B cell (primary cell): Measurements from ENCODE around the gene ATP9B. TPM values are rescaled to one million over a fixed set of nuclear protein-coding genes. Genes with fewer than 3 reads are reported as not detected.
"Not testable (repeated sequence)": the region's sequence is repeated elsewhere in the genome, so short reads cannot be mapped to it uniquely, and the experiment has no call there.

Source experiments
- ATAC-seq: fragments of 200-7000 bp; cut with Tn5 transposase; one replicate; pipeline ENCODE4 v1.10.0; 2021; ENCODE audit warnings: low read depth, mild to moderate bottlenecking, moderate number of reproducible peaks, moderate library complexity
- CTCF ChIA-PET: fragments of 350-600 bp; sonication (Branson Sonifier 250); formaldehyde crosslinking; loops from one replicate; lab custom pipeline; 2021; ENCODE audit warnings: antibody characterized with exemption, inconsistent platforms; lab: Charles Lee
- POLR2A ChIA-PET: fragments of 350-600 bp; sonication (Branson Sonifier 250); formaldehyde crosslinking; loops from one replicate; lab custom pipeline; 2021; ENCODE audit warnings: antibody characterized with exemption; lab: Charles Lee
- DNase-seq: peaks from one replicate; pipeline ENCODE4 v3.0.0; 2013
- H2AFZ ChIP-seq: 2 replicates; pipeline ENCODE4 v1.6.1; 2012; ENCODE audit warnings: mild to moderate bottlenecking, low read depth, low read length; ENCODE audit not compliant: insufficient read depth, poor library complexity, severe bottlenecking
- H3K27ac ChIP-seq, 2 donors: 1 replicate in 1 of 2; 2 replicates in 1 of 2; pipeline ENCODE4 v1.5.1; 2012 to 2013; ENCODE audit warnings: low read length in 2 of 2, mild to moderate bottlenecking in 2 of 2, moderate library complexity in 1 of 2
- H3K27me3 ChIP-seq, 4 experiments: fragments of 200-600 bp in 1 of 4; sonication (generic) in 1 of 4; replicated peaks in 1 of 4; 1 replicate in 2 of 4; 2 replicates in 2 of 4; pipeline versions ENCODE4 v1.6.1 to v1.7.0; 2013 to 2016; ENCODE audit warnings: low read length in 3 of 4, mild to moderate bottlenecking in 2 of 4, mixed read lengths in 1 of 4, moderate library complexity in 1 of 4; ENCODE audit not compliant: insufficient read depth in 4 of 4, control insufficient read depth in 3 of 4; ENCODE audit errors: control extremely low read depth in 1 of 4
- H3K36me3 ChIP-seq, 2 experiments: replicated peaks in 1 of 2; 1 replicate in 1 of 2; 2 replicates in 1 of 2; pipeline versions ENCODE4 v1.6.1 to v1.7.1; 2013; ENCODE audit warnings: low read length in 1 of 2; ENCODE audit not compliant: insufficient read depth in 2 of 2, control insufficient read depth in 1 of 2; ENCODE audit errors: control extremely low read depth in 1 of 2, extremely low read depth in 1 of 2
- H3K4me1 ChIP-seq, 2 donors: fragments of 200-600 bp in 1 of 2; sonication (generic) in 1 of 2; 1 replicate in 1 of 2; 2 replicates in 1 of 2; pipeline versions ENCODE4 v1.5.1 to v1.6.1; 2013 to 2017; ENCODE audit warnings: low read length in 2 of 2; ENCODE audit not compliant: control insufficient read depth in 2 of 2, insufficient read depth in 2 of 2
- H3K4me2 ChIP-seq: replicated peaks from 2 replicates; pipeline ENCODE3; 2012; ENCODE audit warnings: mild to moderate bottlenecking, low read depth, low read length; ENCODE audit not compliant: poor library complexity, severe bottlenecking
- H3K4me3 ChIP-seq, 5 experiments: fragments of 200-600 bp in 1 of 5; sonication (generic) in 1 of 5; 1 replicate in 3 of 5; 2 replicates in 2 of 5; pipeline versions ENCODE4 v1.5.1 to v1.7.0; 2011 to 2016; ENCODE audit warnings: low read length in 4 of 5, mild to moderate bottlenecking in 4 of 5, low read depth in 2 of 5, control low read depth in 1 of 5, moderate library complexity in 1 of 5; ENCODE audit not compliant: insufficient read depth in 1 of 5; ENCODE audit errors: control extremely low read depth in 1 of 5, extremely low read depth in 1 of 5
- H3K79me2 ChIP-seq: fragments of 200-600 bp; sonication (generic); one replicate; pipeline ENCODE4 v1.6.0; 2016; ENCODE audit warnings: low read length; ENCODE audit not compliant: control insufficient read depth, insufficient read depth
- H3K9ac ChIP-seq: fragments of 200-600 bp; sonication (generic); 2 replicates; pipeline ENCODE4 v1.6.1; 2017; ENCODE audit warnings: mild to moderate bottlenecking, low read length, moderate library complexity
- H3K9me3 ChIP-seq, 3 donors: one replicate each; pipeline versions ENCODE4 v1.6.1 to v1.7.1; 2013; ENCODE audit warnings: low read length in 2 of 3; ENCODE audit not compliant: control insufficient read depth in 2 of 3, insufficient read depth in 1 of 3; ENCODE audit errors: control extremely low read depth in 1 of 3
- H4K20me1 ChIP-seq: 2 replicates; pipeline ENCODE4 v1.6.0; 2012; ENCODE audit warnings: mild to moderate bottlenecking, low read length; ENCODE audit not compliant: insufficient read depth, control insufficient read depth, poor library complexity, severe bottlenecking
- H3K27ac Mint-ChIP-seq: one replicate; pipeline ENCODE4 v1.8.0; 2021; ENCODE audit warnings: mixed read lengths
- H3K27me3 Mint-ChIP-seq: one replicate; pipeline ENCODE4 v1.8.0; 2021; ENCODE audit warnings: mixed read lengths
- H3K4me1 Mint-ChIP-seq: one replicate; pipeline ENCODE4 v1.8.0; 2021; ENCODE audit warnings: mixed read lengths
- H3K4me3 Mint-ChIP-seq: one replicate; pipeline ENCODE4 v1.8.0; 2021; ENCODE audit warnings: mixed read lengths
- H3K9me3 Mint-ChIP-seq: one replicate; pipeline ENCODE4 v1.8.0; 2022; ENCODE audit warnings: mixed read lengths; ENCODE audit not compliant: insufficient read depth
- EZH2 ChIP-seq: IDR thresholded peaks from 2 replicates; pipeline ENCODE4 v1.6.1; 2012; ENCODE audit warnings: borderline replicate concordance, low read depth, mild to moderate bottlenecking, moderate library complexity, low read length; ENCODE audit not compliant: insufficient read depth, poor library complexity, severe bottlenecking
- WGBS: methylation state at CpG from one replicate; pipeline ENCODE4 v1.1.5; 2013; ENCODE audit warnings: missing lambda C conversion rate; ENCODE audit not compliant: insufficient coverage; 5-methylcytosine and 5-hydroxymethylcytosine counted together
- intact Hi-C: fragments of 100-400 bp; cut with micrococcal nuclease; formaldehyde crosslinking; loops from one replicate; pipeline ENCODE4 v1.10.0; 2022
- polyA plus RNA-seq: library from polyadenylated mRNA; depleted of rRNA; stranded (reverse); fragments of >200 nt; gene quantifications from 2 replicates; pipeline ENCODE4 v1.2.3, GENCODE V29; 2012
- total RNA-seq, 2 donors: library from RNA; stranded (reverse); fragments of 120-200 nt in 1 of 2; gene quantifications; 1 replicate in 1 of 2; 2 replicates in 1 of 2; pipeline versions ENCODE4 v1.2.3 to v1.2.4, GENCODE V29; 2013 to 2022
- TF ChIP-seq, protein P1 (sequence below): fragments of 200-600 bp; IDR thresholded peaks from one replicate; pipeline ENCODE4 v1.8.0; 2022; ENCODE audit warnings: antibody characterized with exemption, mild to moderate bottlenecking

Gene ATP9B
- total and polyA plus RNA-seq, 2 donors (not counting 1 experiment from before 2014, with no cell fraction given): 34.3 to 71.7 TPM

DNA sequence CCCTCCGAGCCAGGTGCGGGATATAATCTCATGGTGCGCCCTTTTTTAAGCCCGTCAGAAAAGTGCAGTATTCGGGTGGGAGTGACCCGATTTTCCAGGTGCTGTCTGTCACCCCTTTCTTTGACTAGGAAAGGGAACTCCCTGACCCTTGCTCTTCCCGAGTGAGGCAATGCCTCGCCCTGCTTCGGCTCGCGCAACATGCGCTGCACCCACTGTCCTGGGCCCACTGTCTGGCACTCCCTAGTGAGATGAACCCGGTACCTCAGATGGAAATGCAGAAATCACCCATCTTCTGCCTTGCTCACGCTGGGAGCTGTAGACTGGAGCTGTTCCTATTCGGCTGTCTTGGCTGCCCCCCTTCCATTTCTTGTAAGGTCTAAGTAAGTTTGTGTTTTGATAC lies 221.2 kb downstream of the ATP9B start:
- H3K36me3 ChIP-seq: peaks cover 8 to 17% of the 10 kb centered on the region in 2 experiments
- H3K79me2 ChIP-seq, H3K27ac ChIP-seq, H3K4me3 Mint-ChIP-seq, DNase-seq, H3K9me3 ChIP-seq, H3K4me3 ChIP-seq, H3K9ac ChIP-seq, H4K20me1 ChIP-seq, H3K4me2 ChIP-seq, intact Hi-C loops, H3K27me3 ChIP-seq, H3K27me3 Mint-ChIP-seq, ATAC-seq, H3K9me3 Mint-ChIP-seq, H3K4me1 ChIP-seq, H3K4me1 Mint-ChIP-seq, H3K27ac Mint-ChIP-seq, H2AFZ ChIP-seq: not testable (repeated sequence)
- CTCF ChIA-PET: interaction anchor here (0.6 kb wide), 1 partner anchor 324 kb away, joined by 3 read pairs; no protein-coding TSS in a partner anchor
- WGBS: 97% methylated on average over 14 of the region's 15 CpGs
- POLR2A ChIA-PET: interaction anchor here (0.6 kb wide), 1 partner anchor 23 kb away, joined by 3 read pairs; no protein-coding TSS in a partner anchor

DNA sequence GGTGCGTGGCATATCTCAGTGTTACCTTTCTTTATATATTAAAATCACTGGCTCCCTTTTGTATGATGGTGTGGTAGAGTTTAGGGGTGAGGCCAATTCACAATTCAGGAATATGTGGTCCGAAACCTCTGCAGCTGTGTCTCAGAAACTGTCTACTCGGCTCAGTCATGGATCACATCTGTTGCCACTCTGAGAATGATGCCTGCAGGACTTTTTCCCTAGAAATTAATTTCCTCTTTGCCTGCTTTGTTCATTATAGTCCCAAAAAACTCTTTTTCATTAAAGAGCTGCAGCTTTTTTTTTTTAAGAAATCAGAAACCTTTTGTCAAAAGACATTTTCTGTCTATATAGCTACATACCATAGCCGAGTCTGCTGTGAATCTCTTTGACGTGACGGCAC lies 221.7 kb downstream of the ATP9B start:
- Mint-ChIP-seq H3K4me1 (no peaks in the 10 kb centered on the region), H3K27me3 (no peaks in the 10 kb centered on the region), H3K9me3 (no peaks in the 10 kb centered on the region), H3K27ac (no peak overlapping the region), H3K4me3 (no peak overlapping the region)
- no peak overlapping the region for H3K4me2 ChIP-seq
- TF ChIP-seq, protein P1, sequence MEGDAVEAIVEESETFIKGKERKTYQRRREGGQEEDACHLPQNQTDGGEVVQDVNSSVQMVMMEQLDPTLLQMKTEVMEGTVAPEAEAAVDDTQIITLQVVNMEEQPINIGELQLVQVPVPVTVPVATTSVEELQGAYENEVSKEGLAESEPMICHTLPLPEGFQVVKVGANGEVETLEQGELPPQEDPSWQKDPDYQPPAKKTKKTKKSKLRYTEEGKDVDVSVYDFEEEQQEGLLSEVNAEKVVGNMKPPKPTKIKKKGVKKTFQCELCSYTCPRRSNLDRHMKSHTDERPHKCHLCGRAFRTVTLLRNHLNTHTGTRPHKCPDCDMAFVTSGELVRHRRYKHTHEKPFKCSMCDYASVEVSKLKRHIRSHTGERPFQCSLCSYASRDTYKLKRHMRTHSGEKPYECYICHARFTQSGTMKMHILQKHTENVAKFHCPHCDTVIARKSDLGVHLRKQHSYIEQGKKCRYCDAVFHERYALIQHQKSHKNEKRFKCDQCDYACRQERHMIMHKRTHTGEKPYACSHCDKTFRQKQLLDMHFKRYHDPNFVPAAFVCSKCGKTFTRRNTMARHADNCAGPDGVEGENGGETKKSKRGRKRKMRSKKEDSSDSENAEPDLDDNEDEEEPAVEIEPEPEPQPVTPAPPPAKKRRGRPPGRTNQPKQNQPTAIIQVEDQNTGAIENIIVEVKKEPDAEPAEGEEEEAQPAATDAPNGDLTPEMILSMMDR: no peak
- TF ChIP-seq EZH2: no peak
- no peak overlapping the region for H3K27ac ChIP-seq
- peaks cover 8 to 17% of the 10 kb centered on the region in 2 experiments for H3K36me3 ChIP-seq
- 97% methylated on average over 3 of the region's 6 CpGs for WGBS
- H3K9ac ChIP-seq: no peak overlapping the region
- H3K9me3 ChIP-seq: no peaks in the 10 kb centered on the region
- DNase-seq (no peak), ATAC-seq (no peak)
- ChIA-PET POLR2A (interaction anchor here (0.6 kb wide), 1 partner anchor 24 kb away, joined by 3 read pairs; no protein-coding TSS in a partner anchor), CTCF (interaction anchor here (0.6 kb wide), 1 partner anchor 324 kb away, joined by 3 read pairs; no protein-coding TSS in a partner anchor)
- no peaks in the 10 kb centered on the region for H3K4me1 ChIP-seq
- H2AFZ ChIP-seq: no peak overlapping the region
- H3K79me2 ChIP-seq: no peaks in the 10 kb centered on the region
- H3K27me3 ChIP-seq: no peaks in the 10 kb centered on the region
- intact Hi-C loops: no loop called here
- no peak overlapping the region for H3K4me3 ChIP-seq
- no peaks in the 10 kb centered on the region for H4K20me1 ChIP-seq
